Tibial artery (tissue), 4 donors: ENCODE data around the gene IFT43.

Experiments used
- DNase-seq, 2 donors: peaks; one replicate each; pipeline ENCODE4 v3.0.0-alpha.2; 2019
- H3K27ac ChIP-seq, 2 donors: fragments of 200-600 bp; sonication (generic) in 1 of 2; 1 replicate in 1 of 2; 2 replicates in 1 of 2; pipeline ENCODE4 v1.5.1; 2018 to 2019; ENCODE audit warnings: mild to moderate bottlenecking in 1 of 2
- H3K27me3 ChIP-seq, 2 donors: fragments of 200-600 bp; sonication (generic) in 1 of 2; one replicate each; pipeline versions ENCODE4 v1.5.1 to v1.6.0; 2016 to 2019
- H3K36me3 ChIP-seq, 3 donors: fragments of 200-600 bp; sonication (generic) in 2 of 3; one replicate each; pipeline ENCODE4 v1.5.1; 2016 to 2019; ENCODE audit warnings: mild to moderate bottlenecking in 2 of 3
- H3K4me1 ChIP-seq, 4 donors: fragments of 200-600 bp; sonication (generic) in 2 of 4; 1 replicate in 3 of 4; 2 replicates in 1 of 4; pipeline ENCODE4 v1.5.1; 2016 to 2019
- H3K4me3 ChIP-seq, 2 donors: fragments of 200-600 bp; sonication (generic) in 1 of 2; 1 replicate in 1 of 2; 2 replicates in 1 of 2; pipeline ENCODE4 v1.5.1; 2018 to 2019; ENCODE audit warnings: mild to moderate bottlenecking in 2 of 2
- H3K9me3 ChIP-seq, 3 donors: fragments of 200-600 bp; sonication (generic) in 1 of 3; one replicate each; pipeline ENCODE4 v1.5.1; 2016 to 2019
- intact Hi-C: fragments of 100-400 bp; cut with DNase I; formaldehyde crosslinking; loops from one replicate; pipeline ENCODE4 v1.15.0; 2023; ENCODE audit warnings: low total_unique reads
- TF ChIP-seq, protein P1 (sequence below), 2 experiments: fragments of 200-600 bp in 1 of 2; fragments of 450-650 bp in 1 of 2; IDR thresholded peaks; one replicate each; pipeline ENCODE4 v1.5.1; 2017 to 2019; ENCODE audit warnings: antibody characterized with exemption in 2 of 2, mild to moderate bottlenecking in 1 of 2, moderate library complexity in 1 of 2

Gene IFT43

DNA sequence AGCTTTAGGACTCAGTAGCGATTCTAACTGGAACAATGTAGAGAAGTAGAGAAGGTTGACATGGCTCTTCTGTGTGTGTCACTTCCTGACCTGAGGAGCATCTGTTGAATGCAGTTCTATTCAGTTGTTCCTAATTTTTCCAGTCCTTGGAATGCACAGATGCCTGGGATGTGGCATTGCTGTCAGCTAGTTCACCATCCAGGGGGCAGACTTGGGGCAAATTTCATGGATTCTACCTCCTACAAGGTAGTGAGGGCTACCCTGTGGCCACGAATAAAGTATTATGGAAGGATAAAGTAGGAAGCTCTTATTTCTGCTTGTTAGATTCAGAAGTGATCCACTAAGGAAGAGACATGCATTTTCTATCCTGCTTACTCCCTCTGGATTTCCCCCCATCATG, 91.8 kb downstream of the IFT43 start:
- Histone ChIP-seq H3K36me3 (peaks cover under 1 to 48% (median 24%) of the 10 kb centered on the region in 3 donors), H3K4me3 (no peak overlapping the region), H3K4me1 (no peaks in the 10 kb centered on the region), H3K9me3 (no peaks in the 10 kb centered on the region), H3K27me3 (no peaks in the 10 kb centered on the region), H3K27ac (no peak overlapping the region)
- no peak for DNase-seq
- TF ChIP-seq, protein P1, sequence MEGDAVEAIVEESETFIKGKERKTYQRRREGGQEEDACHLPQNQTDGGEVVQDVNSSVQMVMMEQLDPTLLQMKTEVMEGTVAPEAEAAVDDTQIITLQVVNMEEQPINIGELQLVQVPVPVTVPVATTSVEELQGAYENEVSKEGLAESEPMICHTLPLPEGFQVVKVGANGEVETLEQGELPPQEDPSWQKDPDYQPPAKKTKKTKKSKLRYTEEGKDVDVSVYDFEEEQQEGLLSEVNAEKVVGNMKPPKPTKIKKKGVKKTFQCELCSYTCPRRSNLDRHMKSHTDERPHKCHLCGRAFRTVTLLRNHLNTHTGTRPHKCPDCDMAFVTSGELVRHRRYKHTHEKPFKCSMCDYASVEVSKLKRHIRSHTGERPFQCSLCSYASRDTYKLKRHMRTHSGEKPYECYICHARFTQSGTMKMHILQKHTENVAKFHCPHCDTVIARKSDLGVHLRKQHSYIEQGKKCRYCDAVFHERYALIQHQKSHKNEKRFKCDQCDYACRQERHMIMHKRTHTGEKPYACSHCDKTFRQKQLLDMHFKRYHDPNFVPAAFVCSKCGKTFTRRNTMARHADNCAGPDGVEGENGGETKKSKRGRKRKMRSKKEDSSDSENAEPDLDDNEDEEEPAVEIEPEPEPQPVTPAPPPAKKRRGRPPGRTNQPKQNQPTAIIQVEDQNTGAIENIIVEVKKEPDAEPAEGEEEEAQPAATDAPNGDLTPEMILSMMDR (IDR thresholded peaks at IDR 0.05) = no peak
- intact Hi-C loops = no loop called here

DNA sequence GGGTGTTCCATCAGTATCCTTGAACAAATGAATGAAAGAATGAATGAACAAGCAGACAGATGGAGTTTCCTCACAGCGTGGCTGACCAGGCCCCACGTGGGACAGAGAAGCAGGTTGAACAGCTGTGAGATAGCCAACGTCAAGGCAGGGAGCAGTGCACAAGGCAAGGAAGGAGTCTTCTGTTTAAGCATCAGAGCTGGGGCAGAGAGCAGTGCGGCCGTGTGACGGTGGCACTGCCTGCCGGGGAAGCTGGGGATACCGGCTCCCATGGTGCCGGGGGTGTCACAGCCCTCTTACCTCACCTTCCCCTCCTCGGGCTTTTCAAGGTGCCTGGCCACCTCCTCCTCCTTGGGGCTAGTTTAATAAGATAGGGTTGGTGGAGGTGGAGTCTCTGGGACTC, 92.9 kb downstream of the IFT43 start:
- H3K4me3 ChIP-seq = no peak overlapping the region
- TF ChIP-seq, protein P1 (IDR thresholded peaks at IDR 0.05) = no peak
- peaks cover 10 to 48% (median 28%) of the 10 kb centered on the region in 3 donors for H3K36me3 ChIP-seq
- no peak for DNase-seq
- intact Hi-C loops = no loop called here
- no peaks in the 10 kb centered on the region for H3K4me1 ChIP-seq
- no peaks in the 10 kb centered on the region for H3K27me3 ChIP-seq
- H3K27ac ChIP-seq = no peak overlapping the region
- H3K9me3 ChIP-seq = no peaks in the 10 kb centered on the region

DNA sequence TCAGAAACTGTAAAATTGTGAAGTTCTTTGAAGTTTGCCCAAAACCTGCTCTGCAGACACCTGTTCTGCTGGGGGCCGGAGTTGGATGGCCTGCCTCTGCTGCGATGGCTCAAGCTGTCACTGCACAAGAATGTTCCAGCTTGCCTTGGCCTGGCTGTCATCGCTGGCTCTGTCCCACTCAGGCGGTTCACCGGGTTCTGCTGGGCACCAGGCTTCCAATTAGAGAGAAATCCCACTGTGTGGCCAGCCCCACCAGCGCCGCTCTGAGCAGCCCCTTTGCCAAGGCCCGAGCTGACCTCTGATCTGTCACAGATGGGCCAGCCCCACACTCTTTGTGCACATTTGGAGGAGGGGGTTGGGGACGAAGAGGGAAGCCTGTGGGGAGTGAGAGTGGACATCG, 94.5 kb downstream of the IFT43 start:
- TF ChIP-seq, protein P1 (IDR thresholded peaks at IDR 0.05) = no peak
- H3K4me3 ChIP-seq = no peak overlapping the region
- H3K27ac ChIP-seq = no peak overlapping the region
- no peaks in the 10 kb centered on the region for H3K27me3 ChIP-seq
- H3K9me3 ChIP-seq = no peaks in the 10 kb centered on the region
- H3K4me1 ChIP-seq = no peaks in the 10 kb centered on the region
- intact Hi-C loops = no loop called here
- H3K36me3 ChIP-seq = peaks cover 14 to 48% (median 30%) of the 10 kb centered on the region in 3 donors
- no peak for DNase-seq

DNA sequence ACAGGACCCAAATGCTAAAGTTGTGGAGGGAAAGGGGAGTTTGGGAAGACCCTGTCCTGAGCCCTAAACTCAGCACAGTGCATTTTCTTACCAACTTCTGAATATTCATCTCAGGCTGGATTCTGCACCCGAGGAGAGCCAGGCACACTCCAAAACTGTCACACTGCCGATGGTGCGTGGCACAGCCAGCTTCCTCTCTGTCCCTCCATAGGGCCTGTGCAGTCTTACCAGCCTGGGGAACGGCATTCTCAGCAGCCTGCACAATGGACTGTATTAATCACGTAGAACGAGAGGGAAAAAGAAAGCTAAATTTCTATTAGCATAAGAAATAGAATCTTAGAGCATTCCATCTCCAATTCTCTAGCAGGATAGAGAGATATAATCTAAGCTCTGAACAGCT, 94.9 kb downstream of the IFT43 start:
- Histone ChIP-seq H3K27me3 (no peaks in the 10 kb centered on the region), H3K4me1 (no peaks in the 10 kb centered on the region), H3K9me3 (no peaks in the 10 kb centered on the region), H3K27ac (no peak overlapping the region), H3K4me3 (no peak overlapping the region), H3K36me3 (peaks cover 18 to 48% (median 30%) of the 10 kb centered on the region in 3 donors)
- no peak for DNase-seq
- intact Hi-C loops = no loop called here
- TF ChIP-seq, protein P1 (IDR thresholded peaks at IDR 0.05) = no peak

DNA sequence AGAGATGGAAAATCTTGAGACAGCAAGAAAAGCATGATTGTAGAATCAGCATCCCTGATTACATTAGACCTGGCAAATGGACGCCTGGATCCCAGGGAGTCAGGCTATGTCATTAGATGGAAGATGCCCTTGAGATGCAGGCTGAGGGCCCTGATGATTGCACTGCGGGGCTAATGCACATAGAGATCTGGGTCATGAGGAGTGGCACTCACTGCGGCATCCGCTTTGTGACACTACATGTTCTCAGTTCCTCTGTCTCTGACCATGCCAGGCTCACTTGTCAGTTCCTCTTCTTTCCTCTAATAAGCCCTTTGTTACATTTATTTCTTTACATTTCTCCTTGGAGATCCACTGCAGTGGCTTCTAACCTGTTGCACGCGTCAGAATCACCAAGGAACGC, 96.1 kb downstream of the IFT43 start:
- DNase-seq = peak in 1 of 2 donors; percentile 26
- Histone ChIP-seq H3K9me3 (no peaks in the 10 kb centered on the region), H3K4me3 (no peak overlapping the region), H3K4me1 (no peaks in the 10 kb centered on the region), H3K27ac (no peak overlapping the region), H3K27me3 (no peaks in the 10 kb centered on the region), H3K36me3 (peaks cover 19 to 47% (median 30%) of the 10 kb centered on the region in 3 donors)
- intact Hi-C loops = no loop called here
- TF ChIP-seq, protein P1 (IDR thresholded peaks at IDR 0.05) = no peak
